GM11168 (cell line): ENCODE measurements around the gene ANKRD11.

Experiments used
- in situ Hi-C: fragments of 300-500 bp; cut with MboI; formaldehyde crosslinking; loops from one replicate; pipeline ENCODE4 v1.12.0; 2022; ENCODE audit warnings: low sequenced_read_pairs; ENCODE audit not compliant: unreplicated experiment

The ANKRD11 gene

GRCh38 chr16:89359264-89360147 is 130.9 kb downstream of the ANKRD11 start:
- in situ Hi-C loops = no loop called here

GRCh38 chr16:89358030-89359005 is 132.0 kb downstream of the ANKRD11 start:
- in situ Hi-C loops = no loop called here

- in situ Hi-C loops = no loop called here
Measured at GRCh38 chr16:89357055-89357816, 133.1 kb downstream of the ANKRD11 start.

- in situ Hi-C loops = no loop called here
Measured at GRCh38 chr16:89355686-89356085, 134.7 kb downstream of the ANKRD11 start.

- in situ Hi-C loops = no loop called here
Measured at GRCh38 chr16:89355007-89355406, 135.4 kb downstream of the ANKRD11 start.

GRCh38 chr16:89354325-89354724 is 136.0 kb downstream of the ANKRD11 start:
- in situ Hi-C loops = no loop called here

- in situ Hi-C loops = no loop called here
Measured at GRCh38 chr16:89352091-89352681, 138.2 kb downstream of the ANKRD11 start.

- in situ Hi-C loops = no loop called here
Measured at GRCh38 chr16:89351645-89352044, 138.7 kb downstream of the ANKRD11 start.

GRCh38 chr16:89350701-89351380 is 139.5 kb downstream of the ANKRD11 start:
- in situ Hi-C loops = no loop called here

GRCh38 chr16:89349947-89350633 is 140.3 kb downstream of the ANKRD11 start:
- in situ Hi-C loops = no loop called here

- in situ Hi-C loops = no loop called here
Measured at GRCh38 chr16:89347807-89348206, 142.6 kb downstream of the ANKRD11 start.

- in situ Hi-C loops = no loop called here
Measured at GRCh38 chr16:89346869-89347268, 143.5 kb downstream of the ANKRD11 start.

GRCh38 chr16:89345642-89346150 is 144.7 kb downstream of the ANKRD11 start:
- in situ Hi-C loops = no loop called here

- in situ Hi-C loops = no loop called here
Measured at GRCh38 chr16:89344846-89345611, 145.3 kb downstream of the ANKRD11 start.

- in situ Hi-C loops = no loop called here
Measured at GRCh38 chr16:89344458-89344834, 145.9 kb downstream of the ANKRD11 start.

GRCh38 chr16:89343501-89344457 is 146.6 kb downstream of the ANKRD11 start:
- in situ Hi-C loops = no loop called here
